Epithelial cell of umbilical artery (primary cell): ENCODE measurements around the gene GIMAP6. TPM values are rescaled to one million over a fixed set of nuclear protein-coding genes. Genes with fewer than 3 reads are reported as not detected.

Experiments used
- total RNA-seq: library from RNA; depleted of rRNA; stranded (reverse); fragments of >200 nt; gene quantifications from 2 replicates; pipeline ENCODE4 v1.2.3, GENCODE V29; 2014

GIMAP6 gene
- 115 and 116 TPM in 2 replicates for total RNA-seq

GRCh38 chr7:150631866-150632864 lies at the start of gene GIMAP6:
GIMAP6 (minus strand) TSS chr7:150632385; CDS start chr7:150630142, 2,243 bp downstream.

Other genes starting within 250 kb of the GIMAP6 start
- gene GIMAP8, start 181.8 kb downstream of the GIMAP6 start, total RNA-seq, result 77.3 and 104 TPM in 2 replicates
- gene GIMAP7, start 117.5 kb downstream of the GIMAP6 start, total RNA-seq, result 46.1 and 57.9 TPM in 2 replicates
- gene GIMAP4, start 65.0 kb downstream of the GIMAP6 start, total RNA-seq, result 332 and 504 TPM in 2 replicates
- 44.5 and 93.8 TPM in 2 replicates for gene GIMAP2, start 53.3 kb upstream of the GIMAP6 start, total RNA-seq
- 14.9 and 20.5 TPM in 2 replicates for gene GIMAP1, start 84.2 kb upstream of the GIMAP6 start, total RNA-seq
- gene GIMAP5, start 105.0 kb upstream of the GIMAP6 start, total RNA-seq, result 4.2 and 8.1 TPM in 2 replicates
- not detected in 2 replicates for gene TMEM176B, start 168.0 kb upstream of the GIMAP6 start, total RNA-seq
- not detected in 2 replicates for gene TMEM176A, start 168.4 kb upstream of the GIMAP6 start, total RNA-seq
- not detected in 2 replicates for gene AOC1, start 220.1 kb upstream of the GIMAP6 start, total RNA-seq